ENCODE data around the gene TM6SF1. TPM values are rescaled to one million over a fixed set of nuclear protein-coding genes. Genes with fewer than 3 reads are reported as not detected.

Gene TM6SF1
- total and polyA plus RNA-seq, 8 donors = 3.2 to 22.9 (median 4.7) TPM

DNA sequence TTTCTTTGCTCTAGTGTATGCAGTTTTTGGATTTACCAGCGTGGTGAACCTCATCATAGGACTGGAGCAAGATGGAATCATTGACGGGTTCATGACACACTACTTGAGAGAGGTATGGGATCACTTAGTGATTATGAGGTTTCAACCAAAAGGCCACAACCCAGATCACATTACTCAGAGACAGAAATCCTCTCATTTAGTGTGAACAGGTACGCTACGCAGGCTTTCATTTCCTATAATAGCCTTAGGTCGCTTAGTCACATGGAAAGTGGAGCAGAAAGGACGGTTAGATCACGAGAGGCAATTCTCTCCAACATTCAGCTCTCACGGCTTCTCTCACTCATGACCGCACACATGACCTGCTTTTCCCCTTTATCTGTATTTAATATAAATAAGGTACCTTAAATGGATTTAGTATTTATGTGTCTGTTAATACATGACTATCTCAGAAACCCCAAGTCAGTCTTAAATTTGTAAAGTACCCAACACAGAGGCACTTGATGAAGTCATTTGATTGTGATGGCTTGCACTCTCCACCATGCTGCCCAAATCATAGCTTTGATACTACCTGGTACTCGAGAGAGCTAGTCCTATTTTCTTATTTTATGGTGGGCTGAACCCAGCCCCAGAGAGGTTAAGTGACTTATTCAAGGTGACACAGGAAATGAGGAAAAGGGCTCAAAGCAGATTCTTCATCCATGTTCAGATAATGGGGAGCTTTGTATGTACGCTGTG, 8.6 kb downstream of the TM6SF1 start:
- intact Hi-C loops (cut with DNase I) = no loop called here
- TF ChIP-seq, protein P1, sequence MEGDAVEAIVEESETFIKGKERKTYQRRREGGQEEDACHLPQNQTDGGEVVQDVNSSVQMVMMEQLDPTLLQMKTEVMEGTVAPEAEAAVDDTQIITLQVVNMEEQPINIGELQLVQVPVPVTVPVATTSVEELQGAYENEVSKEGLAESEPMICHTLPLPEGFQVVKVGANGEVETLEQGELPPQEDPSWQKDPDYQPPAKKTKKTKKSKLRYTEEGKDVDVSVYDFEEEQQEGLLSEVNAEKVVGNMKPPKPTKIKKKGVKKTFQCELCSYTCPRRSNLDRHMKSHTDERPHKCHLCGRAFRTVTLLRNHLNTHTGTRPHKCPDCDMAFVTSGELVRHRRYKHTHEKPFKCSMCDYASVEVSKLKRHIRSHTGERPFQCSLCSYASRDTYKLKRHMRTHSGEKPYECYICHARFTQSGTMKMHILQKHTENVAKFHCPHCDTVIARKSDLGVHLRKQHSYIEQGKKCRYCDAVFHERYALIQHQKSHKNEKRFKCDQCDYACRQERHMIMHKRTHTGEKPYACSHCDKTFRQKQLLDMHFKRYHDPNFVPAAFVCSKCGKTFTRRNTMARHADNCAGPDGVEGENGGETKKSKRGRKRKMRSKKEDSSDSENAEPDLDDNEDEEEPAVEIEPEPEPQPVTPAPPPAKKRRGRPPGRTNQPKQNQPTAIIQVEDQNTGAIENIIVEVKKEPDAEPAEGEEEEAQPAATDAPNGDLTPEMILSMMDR (IDR thresholded peaks at IDR 0.05) = no peak
- H3K9me3 ChIP-seq = no peaks in the 10 kb centered on the region
- no peaks in the 10 kb centered on the region for H3K27me3 ChIP-seq
- H3K36me3 ChIP-seq = peaks cover 0 to 76% of the 10 kb centered on the region in 2 donors
- H3K4me1 ChIP-seq = no peaks in the 10 kb centered on the region
- ATAC-seq (no peak), DNase-seq (no peak)
- H3K27ac ChIP-seq = no peak overlapping the region
- H3K4me3 ChIP-seq = no peak overlapping the region

DNA sequence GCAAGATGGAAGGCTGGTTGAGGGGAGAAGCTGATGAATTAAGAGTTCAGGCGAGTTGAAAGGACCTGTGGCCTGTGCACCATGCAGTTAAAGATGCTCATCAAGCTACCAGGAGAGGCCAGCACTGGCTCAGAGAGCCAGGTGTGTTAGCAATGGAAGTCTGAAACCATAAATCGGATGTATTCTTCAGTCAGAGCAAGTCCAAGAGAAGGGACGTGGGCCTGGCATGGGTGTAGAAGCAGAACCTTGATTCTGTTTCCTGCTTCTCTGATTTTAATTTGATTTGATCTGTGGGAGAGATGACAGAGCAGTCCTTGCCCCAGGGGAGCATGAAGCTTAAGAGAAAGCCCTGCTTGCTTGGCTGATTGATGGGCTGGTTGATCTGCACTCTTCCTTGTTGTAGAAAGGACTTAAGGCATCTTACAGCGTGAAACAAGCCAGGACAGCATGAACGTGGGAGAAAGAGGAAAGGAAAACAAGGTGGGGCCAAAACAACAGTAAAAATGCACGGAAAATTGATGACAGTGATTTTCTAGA, 10.9 kb downstream of the TM6SF1 start:
- Histone ChIP-seq H3K27me3 (no peaks in the 10 kb centered on the region), H3K27ac (no peak overlapping the region), H3K4me3 (no peak overlapping the region), H3K4me1 (no peaks in the 10 kb centered on the region), H3K36me3 (peaks cover 0 to 86% of the 10 kb centered on the region in 2 donors), H3K9me3 (no peaks in the 10 kb centered on the region)
- DNase-seq = no peak
- intact Hi-C loops (cut with DNase I) = no loop called here
- TF ChIP-seq, protein P1 (IDR thresholded peaks at IDR 0.05) = no peak
- ATAC-seq = no peak

DNA sequence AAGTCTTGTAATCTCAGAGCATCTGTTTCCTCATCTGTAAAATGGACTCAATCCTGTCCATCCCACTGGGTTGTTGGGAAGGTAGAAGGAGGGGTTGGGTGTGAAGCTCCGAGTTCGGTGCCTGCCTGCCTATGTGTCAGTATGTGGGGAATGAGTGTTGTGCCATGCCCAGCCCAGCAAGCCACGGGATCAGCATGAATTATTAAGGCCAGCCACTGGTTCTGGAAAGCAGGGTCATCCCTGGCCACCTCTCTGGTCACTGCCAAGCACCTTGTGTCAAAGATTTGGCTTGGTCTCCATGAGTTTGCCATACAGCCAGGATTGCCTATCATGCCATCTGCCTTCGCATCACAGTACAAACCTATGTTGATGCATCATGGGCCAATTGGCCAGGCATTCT, 11.5 kb downstream of the TM6SF1 start:
- ATAC-seq (no peak), DNase-seq (no peak)
- H3K27ac ChIP-seq = no peak overlapping the region
- H3K36me3 ChIP-seq = peaks cover 0 to 83% of the 10 kb centered on the region in 2 donors
- H3K4me1 ChIP-seq = no peaks in the 10 kb centered on the region
- TF ChIP-seq, protein P1 (IDR thresholded peaks at IDR 0.05) = no peak
- intact Hi-C loops (cut with DNase I) = no loop called here
- no peak overlapping the region for H3K4me3 ChIP-seq
- H3K27me3 ChIP-seq = no peaks in the 10 kb centered on the region
- H3K9me3 ChIP-seq = no peaks in the 10 kb centered on the region

DNA sequence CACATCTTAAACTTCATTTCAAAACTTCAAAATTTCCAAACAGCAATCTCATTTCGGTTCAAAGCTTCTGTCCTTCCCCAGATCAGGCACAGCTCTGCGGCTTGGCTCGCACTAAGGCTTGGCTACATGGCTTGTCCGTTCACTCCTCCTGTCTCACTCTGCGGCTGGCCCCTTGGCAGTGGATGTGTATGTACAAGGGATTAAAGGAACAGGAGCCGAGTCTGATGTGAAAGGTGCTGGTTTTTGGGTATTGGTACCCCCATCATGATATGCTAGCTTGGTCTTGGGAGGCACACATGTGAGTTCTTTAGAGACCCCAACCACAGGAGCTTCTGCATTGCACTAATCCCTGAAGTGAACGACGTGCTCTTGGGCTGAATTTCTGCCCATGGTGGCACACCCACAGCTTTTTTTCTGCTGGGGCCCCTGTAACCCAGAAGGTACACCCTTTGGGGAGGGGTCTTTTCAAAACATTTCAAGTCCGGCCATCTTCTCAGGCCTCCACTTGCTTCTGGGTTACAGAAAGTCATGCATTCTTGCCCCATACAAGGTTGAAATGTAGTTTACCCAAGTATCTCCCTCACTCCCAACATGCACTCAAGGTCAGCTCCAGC, 12.6 kb downstream of the TM6SF1 start:
- intact Hi-C loops (cut with DNase I) = no loop called here
- ATAC-seq = no peak
- no peaks in the 10 kb centered on the region for H3K9me3 ChIP-seq
- H3K4me1 ChIP-seq = no peaks in the 10 kb centered on the region
- H3K27me3 ChIP-seq = no peaks in the 10 kb centered on the region
- TF ChIP-seq, protein P1 (IDR thresholded peaks at IDR 0.05) = no peak
- DNase-seq = no peak
- H3K4me3 ChIP-seq = no peak overlapping the region
- no peak overlapping the region for H3K27ac ChIP-seq
- peaks cover 0 to 78% of the 10 kb centered on the region in 2 donors for H3K36me3 ChIP-seq

DNA sequence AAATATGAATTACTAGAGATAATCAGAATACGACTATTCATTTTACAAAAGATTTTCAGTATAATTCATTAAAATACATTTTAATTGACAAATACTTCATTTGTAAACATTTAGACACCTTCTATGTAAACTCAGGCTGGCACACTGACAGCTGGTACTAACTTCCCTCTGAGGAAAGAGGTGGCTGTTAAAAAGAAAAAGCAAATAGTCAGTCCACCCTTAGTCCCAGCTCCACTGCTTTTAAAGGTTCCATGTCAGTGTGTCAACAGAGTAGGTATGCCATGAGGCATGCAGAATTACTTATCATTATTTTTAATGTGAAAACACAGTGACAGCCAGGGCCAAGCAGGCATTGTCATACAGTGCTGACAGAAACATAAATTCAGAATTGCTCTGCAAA, 16.1 kb downstream of the TM6SF1 start:
- no peak overlapping the region for H3K4me3 ChIP-seq
- TF ChIP-seq, protein P1 (IDR thresholded peaks at IDR 0.05) = no peak
- intact Hi-C loops (cut with DNase I) = no loop called here
- H3K4me1 ChIP-seq = no peaks in the 10 kb centered on the region
- no peak for ATAC-seq
- no peaks in the 10 kb centered on the region for H3K9me3 ChIP-seq
- peaks cover 0 to 71% of the 10 kb centered on the region in 2 donors for H3K36me3 ChIP-seq
- no peak for DNase-seq
- no peaks in the 10 kb centered on the region for H3K27me3 ChIP-seq
- no peak overlapping the region for H3K27ac ChIP-seq
